ENCODE measurements around the gene TMEM31.
A peak's percentile ranks its signal among the peaks of the same experiment; 100 is the strongest.

Gene TMEM31, protein sequence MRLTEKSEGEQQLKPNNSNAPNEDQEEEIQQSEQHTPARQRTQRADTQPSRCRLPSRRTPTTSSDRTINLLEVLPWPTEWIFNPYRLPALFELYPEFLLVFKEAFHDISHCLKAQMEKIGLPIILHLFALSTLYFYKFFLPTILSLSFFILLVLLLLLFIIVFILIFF

DNA sequence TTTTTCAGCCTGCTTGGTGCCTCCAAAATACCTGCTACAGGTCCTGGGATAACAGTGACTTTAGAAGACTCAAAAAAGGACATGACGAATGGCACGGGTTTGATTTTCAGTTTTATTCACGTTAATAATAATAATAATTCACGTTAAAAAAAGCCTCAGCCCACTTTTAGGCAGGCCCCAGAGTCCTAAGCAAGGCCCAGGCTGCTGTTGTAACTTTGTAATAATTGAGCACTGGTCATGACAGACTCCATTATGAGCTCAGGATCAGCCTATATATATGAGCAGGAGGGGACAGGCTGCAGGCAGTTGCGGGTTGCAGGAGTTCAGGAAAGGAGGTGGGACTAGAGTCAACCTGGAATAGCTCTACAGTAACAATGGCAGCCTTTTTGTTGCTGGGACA lies at the start of gene TMEM31:
TSS of gene TMEM31 (plus strand) at position 301 of the 400 bp plus-strand sequence. CDS start 1,350 bp downstream, outside the sequence.
- DNase-seq = no peak

DNA sequence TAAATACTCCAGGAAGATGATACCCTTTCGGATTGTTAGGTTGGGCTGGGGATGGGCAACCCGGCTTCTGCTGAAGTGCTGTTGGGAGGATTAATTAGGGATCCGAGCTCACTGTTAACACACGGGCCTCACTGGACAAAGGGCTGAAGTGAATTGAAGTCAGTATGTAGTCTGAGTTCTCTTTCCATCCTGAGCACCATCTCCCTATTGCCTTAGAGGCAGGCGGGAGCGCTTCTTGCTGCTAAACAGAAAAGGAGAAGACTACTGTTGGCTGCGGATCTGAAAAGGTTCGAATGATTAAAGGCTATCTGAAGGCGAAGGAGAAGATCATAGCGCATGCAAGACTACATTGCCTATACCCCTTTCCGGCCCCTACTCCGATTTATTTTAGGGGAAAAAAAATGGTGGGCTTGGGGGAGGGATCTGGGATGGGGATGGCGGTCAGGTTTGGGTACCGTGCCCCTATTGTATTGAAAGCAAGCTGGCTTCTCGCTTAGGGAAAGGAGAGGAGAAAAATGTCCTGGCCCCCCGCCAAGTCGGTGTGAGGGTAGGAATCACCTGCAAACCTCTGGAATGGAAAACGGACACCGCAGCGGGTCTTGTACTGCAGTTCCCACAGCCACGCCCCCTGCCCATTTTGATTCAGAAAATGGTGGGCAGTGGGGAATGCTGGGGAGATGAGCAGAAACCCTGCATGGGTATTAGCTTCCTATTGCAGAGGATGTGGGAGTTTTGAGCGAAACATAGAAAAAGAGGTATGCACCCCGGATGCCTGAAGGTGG lies 46.5 kb upstream of the TMEM31 start:
- DNase-seq = no peak

DNA sequence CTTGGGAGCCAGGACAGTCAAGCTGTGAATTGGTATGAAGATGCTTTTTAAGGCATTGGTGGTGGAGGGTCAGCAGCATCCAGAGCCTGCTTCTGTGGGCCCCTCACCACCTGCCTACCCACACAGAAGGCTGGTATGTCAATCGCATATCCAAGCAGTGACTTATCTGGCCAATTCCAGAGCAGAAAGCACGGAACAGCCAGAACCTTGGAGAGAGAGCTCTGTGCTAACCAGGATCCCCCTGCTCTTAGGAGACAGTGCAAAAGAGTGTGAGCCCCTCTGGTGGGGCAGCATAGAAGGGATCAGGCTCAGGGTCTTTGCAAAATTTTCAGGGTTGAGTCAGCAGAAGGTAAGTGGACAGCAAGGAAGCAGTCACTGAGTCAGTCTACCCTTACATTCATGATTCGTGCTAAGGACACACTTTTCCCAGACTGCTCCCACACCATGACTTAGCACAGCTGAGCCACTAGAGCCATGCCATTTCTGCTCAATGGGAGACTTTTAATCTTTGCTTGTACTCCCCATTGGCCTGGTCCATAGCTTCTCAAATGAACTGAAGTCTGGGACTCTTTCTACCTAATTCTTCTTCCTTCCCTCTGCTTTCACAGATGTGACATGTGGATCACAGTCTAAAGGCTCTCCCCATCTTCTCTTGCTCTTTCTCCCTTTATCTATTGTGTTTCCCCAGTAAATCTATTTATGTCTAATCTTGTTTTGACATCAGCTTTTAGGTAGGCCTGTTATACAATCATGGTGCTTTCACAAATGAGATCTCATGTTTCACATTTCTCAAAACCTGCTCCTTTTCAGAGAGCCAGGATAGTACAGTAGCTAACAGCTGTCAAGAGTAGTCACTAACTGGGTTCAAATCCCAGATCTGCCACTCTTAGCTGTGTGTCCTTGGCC lies 44.3 kb upstream of the TMEM31 start:
- no peak for DNase-seq

DNA sequence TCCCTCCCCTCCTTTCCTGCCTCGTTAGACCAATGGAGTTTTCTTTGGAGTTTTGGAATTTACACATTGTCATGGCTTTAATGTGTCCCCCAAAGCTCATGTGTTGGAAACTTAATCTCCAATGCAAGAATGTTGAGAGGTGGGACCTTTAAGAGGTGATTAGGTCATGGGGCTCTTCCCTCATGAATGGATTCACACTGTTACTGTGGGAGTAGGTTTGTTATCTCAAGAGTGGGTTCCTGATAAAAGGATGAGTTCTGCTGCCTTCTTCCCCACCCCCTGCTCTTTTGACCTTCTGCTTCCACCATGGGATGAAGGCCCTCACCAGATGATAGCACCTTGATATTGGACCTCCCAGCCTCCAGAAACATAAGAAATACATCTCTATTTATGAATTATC lies 41.0 kb upstream of the TMEM31 start:
- DNase-seq = no peak

DNA sequence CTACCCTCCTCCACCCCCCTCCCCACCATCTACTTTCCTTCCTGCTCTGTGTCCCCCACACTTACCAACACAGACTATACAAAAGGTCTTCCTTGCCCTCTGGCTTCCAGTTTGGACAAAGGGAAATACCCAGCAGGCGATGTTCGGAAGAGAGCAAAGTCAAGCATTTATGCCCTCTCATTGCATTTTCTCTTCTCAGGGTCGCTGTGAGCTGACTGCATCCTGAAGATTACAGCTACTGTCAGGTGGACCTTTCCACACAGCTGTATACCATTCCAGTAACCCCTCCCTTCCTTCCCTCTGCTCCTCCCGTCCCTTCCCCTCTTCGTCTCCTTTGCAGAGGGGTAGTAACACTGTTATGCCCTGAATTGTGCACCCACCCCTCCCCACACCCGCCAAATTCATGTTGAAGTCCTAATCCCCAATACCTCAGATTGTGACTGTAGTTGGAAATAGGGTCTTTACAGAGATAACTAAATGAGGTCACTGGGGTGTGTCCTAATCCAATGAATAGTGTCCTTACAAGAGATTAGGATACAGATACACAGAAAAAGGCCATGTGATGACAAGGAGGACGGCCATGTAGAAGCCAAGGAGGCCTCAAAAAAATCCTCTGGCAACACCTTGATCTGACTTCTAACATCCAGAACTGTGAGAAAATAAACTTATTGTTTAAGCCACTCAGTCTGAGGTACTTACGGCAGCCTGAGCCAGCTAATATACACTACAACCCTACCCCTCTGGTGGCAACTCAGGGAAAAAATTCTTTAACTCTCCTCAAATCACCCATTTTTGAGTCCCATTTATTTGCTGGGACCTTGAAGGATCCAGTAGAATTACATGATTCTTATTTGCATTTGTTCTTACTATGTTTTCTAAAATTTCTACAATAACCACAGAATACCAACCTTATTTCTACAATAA lies 35.9 kb upstream of the TMEM31 start:
- DNase-seq = no peak

DNA sequence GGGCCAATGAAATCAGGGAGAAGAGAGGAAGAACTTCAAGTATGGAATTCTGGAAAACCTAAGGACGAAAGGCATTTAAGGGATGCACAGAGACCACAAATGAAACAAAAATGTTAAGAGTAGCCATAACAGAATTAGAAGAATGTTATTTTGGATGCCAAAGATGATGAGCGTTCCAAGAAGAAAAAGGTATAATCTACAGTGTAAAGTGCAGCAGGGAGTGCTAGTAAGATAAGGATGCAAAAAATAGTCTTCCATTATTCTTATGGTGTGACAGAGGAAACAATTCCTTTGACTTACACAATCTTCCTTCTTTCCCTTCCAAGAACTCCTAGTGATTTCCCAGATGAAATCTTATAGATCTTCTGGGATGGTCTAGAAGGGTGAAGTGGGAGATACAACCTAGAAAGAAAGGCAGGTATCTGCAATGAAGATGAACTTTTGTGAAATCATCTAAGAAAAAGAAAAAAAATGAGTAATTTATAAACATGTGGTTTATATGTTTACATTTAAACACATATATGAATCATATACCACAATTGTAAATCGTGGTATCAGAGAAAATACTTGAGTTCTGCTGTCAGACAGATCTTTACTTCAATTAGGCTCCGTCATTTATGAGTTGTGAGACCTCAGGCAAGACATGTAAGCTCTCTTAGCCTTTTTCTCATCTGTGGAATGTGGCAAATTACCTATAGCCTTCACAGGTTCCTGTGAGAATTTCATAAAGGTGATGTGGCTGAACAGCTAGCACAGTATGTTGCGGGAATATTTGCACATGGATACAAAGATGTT lies 32.3 kb upstream of the TMEM31 start:
- DNase-seq = no peak

DNA sequence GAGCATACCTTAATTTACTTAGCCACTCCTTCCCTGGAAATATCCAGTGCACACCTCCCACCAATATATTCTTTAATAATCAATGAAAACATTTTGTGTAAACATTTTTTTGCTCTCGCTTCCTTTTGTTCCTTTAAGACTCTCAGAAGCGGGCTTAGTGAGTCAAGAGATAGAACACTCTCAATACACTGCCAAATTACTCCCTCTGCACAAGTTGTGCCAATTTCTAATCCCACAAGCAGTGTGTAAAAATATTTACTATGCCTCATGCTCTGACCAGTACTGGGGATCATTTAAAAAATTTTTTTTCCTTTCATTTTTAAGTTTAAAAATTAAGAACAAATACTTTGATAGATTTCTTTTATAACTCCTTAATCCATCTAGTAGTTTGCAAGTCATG lies 29.3 kb upstream of the TMEM31 start:
- no peak for DNase-seq

DNA sequence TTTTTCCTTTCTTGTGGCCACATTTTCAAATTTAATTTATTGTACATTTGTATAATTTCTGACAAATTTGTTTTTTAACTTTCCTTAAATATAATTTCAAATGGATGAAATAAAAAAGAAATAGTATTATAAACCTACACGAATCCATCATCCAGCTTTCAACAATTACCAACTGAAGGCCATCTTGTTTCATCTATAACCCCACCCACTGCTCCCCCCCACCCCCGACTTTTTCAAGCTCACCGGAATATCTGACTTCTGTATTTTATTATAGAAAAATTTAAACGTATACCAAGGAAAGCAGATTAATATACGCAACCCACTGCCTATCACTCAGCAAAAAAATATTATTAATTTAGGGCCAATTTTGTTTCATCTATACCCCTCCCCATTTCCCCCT lies 25.3 kb upstream of the TMEM31 start:
- no peak for DNase-seq

DNA sequence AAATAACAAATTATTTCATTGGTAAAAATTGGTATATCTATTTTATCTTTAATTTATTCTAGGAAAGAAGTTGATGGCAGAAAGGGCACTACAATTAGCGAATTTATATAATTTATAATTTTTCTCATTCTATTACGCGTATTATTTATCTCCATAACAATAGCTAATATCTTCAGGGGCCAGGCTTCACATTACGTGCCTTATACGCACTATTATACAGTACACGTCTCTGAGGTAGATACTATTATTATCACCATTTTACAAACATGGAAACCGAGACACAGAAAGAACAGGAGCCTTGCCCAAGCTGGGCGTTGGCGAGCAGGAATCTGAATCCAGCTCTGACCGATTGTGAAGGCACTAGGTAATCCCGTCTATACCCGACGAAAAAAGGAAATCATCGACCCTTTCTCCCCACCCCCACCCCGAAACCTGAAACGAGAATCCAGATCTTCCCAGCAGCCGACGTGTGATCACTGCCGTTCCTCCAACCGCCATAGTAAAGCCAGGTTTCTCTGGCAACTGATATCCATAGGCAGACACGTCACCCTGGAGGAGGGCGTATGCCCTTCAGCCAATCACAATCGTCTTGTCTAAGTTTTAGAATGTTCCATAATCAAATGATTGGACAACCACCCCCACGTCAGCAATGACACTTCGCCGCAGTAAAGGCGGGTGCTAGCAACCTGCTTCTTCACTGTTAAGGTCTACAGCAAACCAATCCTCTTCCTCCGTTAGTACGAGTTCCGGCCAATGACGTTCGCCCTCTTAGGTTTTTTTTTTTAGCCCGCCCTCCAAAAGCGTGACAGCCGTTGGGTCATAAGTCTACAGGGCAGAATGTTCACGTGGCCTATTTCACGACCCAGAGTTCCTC lies 24.3 kb upstream of the TMEM31 start, which contains the start of gene MORF4L2:
TSS of gene MORF4L2 (minus strand) at position 501 of the 874 bp plus-strand sequence. CDS start 9,672 bp downstream, outside the sequence.
- DNase-seq = peak; percentile 89

DNA sequence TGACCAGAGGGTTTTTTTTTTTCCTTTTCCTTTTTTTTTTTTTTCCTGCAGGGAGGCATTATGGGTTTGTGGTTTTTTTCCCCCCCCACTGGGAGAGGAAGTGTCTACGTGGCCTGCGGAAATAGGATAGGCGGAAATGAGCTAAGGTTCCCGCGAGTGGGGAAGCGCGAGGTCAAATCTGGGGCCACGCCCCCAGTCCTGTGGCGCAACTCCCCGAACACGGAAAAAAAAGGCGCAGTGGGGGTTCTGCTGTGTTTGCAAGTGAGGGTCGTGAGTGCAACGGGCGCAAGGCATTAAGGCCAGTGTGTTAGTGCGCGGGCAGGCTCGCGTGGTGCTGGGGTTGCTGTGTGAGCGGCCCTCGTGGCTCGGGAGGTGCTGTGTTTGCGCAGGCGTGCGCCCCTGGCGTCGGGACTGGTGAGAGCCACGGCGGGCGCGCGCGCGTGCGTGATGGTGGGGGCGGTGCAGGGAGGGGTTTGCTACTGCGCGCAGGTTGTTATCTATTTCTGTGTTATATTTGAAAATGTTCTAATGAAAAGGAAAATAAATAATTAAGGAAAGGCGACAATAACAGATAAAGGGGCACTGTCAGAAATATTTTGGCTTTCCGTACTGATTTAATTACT lies 23.5 kb upstream of the TMEM31 start:
- DNase-seq = peak; percentile 89

DNA sequence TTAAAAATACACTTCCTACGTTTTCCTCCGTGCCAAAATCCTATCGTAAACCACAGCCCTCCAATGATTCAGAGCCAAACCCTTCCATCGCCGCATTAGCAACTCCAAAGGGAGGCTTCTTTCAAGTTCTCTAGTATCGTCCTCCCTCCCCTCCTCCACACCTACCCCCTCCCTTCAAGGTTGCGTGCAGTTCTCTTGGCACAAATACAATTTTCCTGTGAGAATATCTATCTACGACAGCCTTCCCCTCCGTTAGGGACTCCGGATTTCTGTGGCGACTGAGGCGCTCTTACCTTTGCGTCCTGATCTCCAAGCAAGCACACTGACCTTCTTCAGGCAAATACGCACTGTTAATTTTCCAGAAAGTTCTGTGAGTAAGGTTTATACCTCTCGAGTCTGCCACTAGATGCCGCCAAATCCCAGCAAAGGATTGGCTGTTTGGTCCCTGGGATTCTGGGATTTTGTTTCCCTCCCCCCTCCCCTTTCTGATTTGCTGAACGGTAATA lies 23.0 kb upstream of the TMEM31 start:
- DNase-seq = peak; percentile 80

DNA sequence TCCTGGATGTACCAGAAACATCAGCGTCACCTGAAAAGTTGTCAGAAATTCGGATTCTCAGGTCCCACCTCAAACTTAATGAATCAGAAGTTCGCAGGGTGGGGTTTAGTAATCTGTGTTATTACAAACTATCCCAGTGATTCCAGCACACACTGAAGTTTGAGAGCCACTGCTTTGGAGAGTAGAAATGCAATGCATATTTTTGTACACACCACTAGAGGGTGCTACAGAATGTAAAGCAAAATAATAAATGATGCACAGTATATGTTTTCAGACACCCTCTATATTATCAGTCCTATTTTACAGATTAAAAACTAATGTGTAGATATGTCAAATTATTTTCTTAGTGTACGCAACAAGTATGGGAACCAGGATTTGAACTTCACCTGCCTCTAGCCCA lies 21.8 kb upstream of the TMEM31 start:
- peak; percentile 65 for DNase-seq

DNA sequence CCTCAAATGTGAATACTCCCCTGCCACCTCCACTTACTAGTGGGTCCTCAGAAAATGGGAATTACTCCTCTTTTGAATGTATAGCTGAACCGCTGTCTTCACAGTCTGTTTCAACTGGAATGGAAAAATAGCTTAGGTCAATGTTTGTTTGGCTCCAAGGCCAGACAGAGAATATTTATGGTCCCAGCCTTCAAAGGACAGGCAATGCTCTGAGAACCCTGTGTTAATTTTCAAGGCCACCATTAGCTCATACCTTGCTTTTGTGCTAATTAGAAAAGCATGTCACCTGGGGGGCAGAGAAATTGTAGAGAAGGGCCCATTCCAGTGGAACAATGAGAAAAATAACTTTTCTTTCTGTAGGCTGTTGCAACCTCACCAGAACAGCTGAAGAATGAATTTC lies 19.6 kb upstream of the TMEM31 start:
- DNase-seq = no peak

DNA sequence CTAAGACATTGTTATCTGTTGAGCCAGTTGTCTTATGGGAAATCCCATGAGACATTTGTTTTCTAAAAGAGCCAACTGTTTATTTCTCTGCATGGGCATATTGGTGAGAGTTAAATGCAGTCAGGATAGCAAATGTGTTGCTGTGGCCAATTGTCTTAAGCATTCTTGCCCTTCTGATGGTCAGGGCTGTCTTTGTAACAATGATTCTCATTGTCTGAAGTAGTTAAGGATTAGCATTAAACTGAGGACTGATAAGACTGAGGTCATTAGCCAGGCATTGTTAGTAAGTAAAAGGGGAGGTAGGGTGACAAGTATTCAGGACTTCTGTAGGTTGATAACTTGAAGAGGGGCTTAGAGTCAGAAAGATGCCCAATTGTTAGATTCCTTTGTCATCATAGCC lies 13.0 kb upstream of the TMEM31 start:
- no peak for DNase-seq

DNA sequence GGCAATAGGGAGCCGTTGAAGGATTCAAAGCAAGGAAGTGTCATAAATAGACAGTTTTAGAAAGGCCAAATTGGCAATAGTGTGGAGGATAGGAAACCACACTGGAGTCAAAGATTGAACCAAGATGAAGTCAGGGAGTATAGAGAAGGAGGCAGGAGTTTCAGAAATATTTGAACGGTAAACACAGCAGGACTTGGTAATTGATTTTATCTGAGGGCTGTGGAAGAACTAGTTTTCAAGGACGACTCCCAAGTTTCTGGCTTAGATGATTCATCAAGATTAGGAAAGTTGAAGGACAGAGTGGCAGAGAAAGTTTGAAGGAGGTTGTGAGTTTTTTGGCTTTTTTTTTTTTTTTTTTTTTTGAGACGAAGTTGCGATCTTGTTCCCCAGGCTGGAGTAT lies 11.5 kb upstream of the TMEM31 start:
- DNase-seq = no peak

DNA sequence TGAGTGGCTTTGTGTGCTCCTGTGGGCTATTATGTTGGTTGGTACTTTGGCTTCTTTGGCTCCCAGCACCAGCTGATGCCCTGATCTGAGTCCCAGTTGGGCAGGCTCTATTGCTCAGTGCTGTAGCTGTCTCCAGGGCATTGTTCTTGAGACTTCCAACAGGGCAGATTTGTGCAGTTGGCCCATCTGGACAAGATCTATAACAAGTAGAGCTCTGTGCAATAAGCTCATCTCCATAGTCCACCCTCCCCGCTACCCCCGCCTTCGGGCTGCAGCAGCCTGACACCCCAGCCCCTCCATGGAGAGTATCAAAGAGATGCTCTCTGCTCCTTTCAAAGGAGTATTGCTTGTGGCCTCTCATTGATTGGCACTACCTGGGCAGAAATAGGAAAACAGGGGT lies 5.8 kb upstream of the TMEM31 start:
- peak; percentile 66 for DNase-seq

DNA sequence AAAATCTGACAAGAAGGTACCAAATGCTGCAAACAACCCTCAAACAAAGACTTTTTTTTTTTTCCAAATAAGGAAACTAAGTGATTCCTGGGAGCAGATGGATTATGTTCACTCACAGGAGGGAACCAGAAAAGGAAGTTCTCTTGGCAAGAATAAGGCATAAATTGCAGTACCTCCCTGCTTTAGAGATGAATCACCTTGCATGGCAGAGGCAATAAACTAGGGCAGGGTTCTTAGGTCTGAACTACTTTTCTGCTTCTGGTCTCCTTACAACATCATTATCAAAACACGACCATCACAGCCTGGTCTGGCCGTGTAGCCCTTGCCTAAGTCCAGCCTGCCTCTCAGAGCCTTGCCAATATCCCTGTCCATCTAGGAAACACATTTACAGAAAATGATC lies 6.3 kb downstream of the TMEM31 start:
- DNase-seq = no peak

DNA sequence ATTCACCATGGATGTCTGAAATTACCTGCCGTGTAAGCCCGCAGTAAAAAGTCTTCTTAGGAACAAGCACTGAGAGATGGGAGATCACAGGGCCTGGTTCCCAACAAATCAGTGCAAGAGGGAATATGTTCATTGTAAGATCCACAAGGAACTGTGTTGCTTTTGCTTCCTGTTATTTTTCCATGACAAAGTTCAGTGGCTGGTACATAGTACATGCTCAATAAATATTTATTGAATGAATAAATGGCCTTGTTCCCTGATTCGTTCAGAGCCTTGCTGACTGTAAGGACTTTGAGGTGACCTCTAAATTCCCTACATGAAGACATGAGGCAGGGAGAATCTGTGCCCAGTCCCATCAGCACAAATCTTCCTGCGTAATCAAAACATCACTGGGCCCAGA lies 7.4 kb downstream of the TMEM31 start:
- DNase-seq = no peak

DNA sequence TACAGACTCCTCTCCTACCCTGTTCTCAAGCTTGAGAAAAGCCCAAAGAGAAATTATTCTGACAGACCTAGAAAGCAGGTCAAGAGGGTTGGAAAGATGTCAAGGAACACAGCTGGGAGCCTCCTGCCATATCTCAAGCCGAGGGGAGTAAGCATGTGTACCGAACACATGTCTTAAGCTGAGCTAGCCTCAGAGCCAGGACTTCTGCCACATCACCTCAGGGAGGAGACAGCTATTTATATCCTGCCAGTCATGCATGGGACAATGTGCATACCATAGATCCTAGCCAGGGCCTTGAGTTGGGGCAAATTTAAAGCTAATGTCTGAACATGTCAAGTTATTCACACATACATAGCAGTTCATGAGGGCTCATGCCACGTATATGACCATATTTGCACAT lies 11.8 kb downstream of the TMEM31 start:
- DNase-seq = no peak

DNA sequence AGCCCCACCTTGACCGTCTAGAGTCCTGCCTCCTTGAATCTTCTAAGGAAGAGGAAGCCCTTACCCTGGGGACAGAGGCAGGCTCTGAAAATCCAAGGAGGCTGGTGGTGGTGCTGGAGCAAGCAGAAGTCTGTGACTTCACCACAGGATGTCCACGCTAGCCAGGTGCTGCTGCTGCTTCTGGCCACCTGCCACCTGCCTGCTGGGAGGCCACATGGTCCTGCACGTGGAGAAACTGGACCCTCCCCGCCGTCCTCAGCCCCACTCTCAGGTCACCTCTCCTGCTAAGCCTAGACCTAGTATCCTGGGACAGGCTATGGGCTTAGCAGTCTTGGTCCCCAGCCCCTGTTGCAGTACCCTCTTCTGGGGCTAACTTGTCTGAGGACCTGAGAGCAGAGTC lies 15.8 kb downstream of the TMEM31 start:
- no peak for DNase-seq

All from midbrain (tissue), 1 donor.